Vagina (tissue), 2 donors: Measurements from ENCODE around the gene NID1. TPM values are rescaled to one million over a fixed set of nuclear protein-coding genes. Genes with fewer than 3 reads are reported as not detected.

Experiments
- DNase-seq, 2 donors: peaks; one replicate each; pipeline ENCODE4 v3.0.0-alpha.2; 2017; ENCODE audit errors: extremely low spot score in 2 of 2
- H3K27ac ChIP-seq: fragments of 200-600 bp; sonication (generic); one replicate; pipeline ENCODE4 v1.5.1; 2019
- H3K27me3 ChIP-seq: fragments of 200-600 bp; sonication (generic); one replicate; pipeline ENCODE4 v1.5.1; 2019
- H3K36me3 ChIP-seq, 2 donors: fragments of 200-600 bp; sonication (generic); one replicate each; pipeline ENCODE4 v1.5.1; 2017 to 2019
- H3K4me1 ChIP-seq: fragments of 200-600 bp; sonication (generic); one replicate; pipeline ENCODE4 v1.5.1; 2019
- H3K4me3 ChIP-seq, 2 donors: fragments of 200-600 bp; sonication (generic); 1 replicate in 1 of 2; 2 replicates in 1 of 2; pipeline ENCODE4 v1.5.1; 2016 to 2019
- H3K9me3 ChIP-seq: fragments of 200-600 bp; sonication (generic); one replicate; pipeline ENCODE4 v1.5.1; 2019
- CTCF ChIP-seq, 3 experiments: fragments of 450-650 bp in 2 of 3; fragments of 200-600 bp in 1 of 3; sonication (generic) in 1 of 3; IDR thresholded peaks; one replicate each; pipeline ENCODE4 v1.5.1; 2017 to 2019; ENCODE audit warnings: antibody characterized with exemption in 3 of 3, mild to moderate bottlenecking in 2 of 3, moderate library complexity in 2 of 3
- POLR2A ChIP-seq, 2 donors: fragments of 450-650 bp; IDR thresholded peaks; one replicate each; pipeline ENCODE4 v1.6.1; 2017; ENCODE audit warnings: antibody characterized with exemption in 2 of 2, mild to moderate bottlenecking in 2 of 2, moderate library complexity in 2 of 2
- POLR2AphosphoS5 ChIP-seq, 2 donors: sonication (generic); formaldehyde crosslinking; IDR thresholded peaks; one replicate each; pipeline ENCODE4 v1.9.0; 2017; ENCODE audit warnings: antibody characterized with exemption in 2 of 2, mild to moderate bottlenecking in 2 of 2, low read depth in 1 of 2; ENCODE audit not compliant: insufficient read depth in 1 of 2
- intact Hi-C: fragments of 100-400 bp; cut with DNase I; formaldehyde crosslinking; loops from one replicate; pipeline ENCODE4 v1.15.1; 2023
- total RNA-seq: library from RNA; depleted of rRNA; stranded (reverse); fragments of >200 nt; gene quantifications from one replicate; pipeline ENCODE4 v1.2.3, GENCODE V29; 2016

NID1 gene
- total RNA-seq, 1 donor from 2014 or later: 154 TPM

GRCh38 chr1:236051242-236051791 is 13.6 kb downstream of the NID1 start:
- TF ChIP-seq POLR2AphosphoS5 (IDR thresholded peaks at IDR 0.05; ENCODE audit: insufficient read depth in 1 of 2, low read depth in 1 of 2) (no peak), POLR2A (IDR thresholded peaks at IDR 0.05) (no peak), CTCF (IDR thresholded peaks at IDR 0.05) (no peak)
- H3K27ac ChIP-seq: peak overlapping the region; percentile 55
- no peaks in the 10 kb centered on the region for H3K27me3 ChIP-seq
- no peak for DNase-seq
- peaks cover 24% of the 10 kb centered on the region for H3K4me1 ChIP-seq
- H3K36me3 ChIP-seq: peaks cover 0 to 25% of the 10 kb centered on the region in 2 donors
- H3K9me3 ChIP-seq: no peaks in the 10 kb centered on the region
- intact Hi-C loops: no loop called here
- no peak overlapping the region for H3K4me3 ChIP-seq

GRCh38 chr1:236045771-236046170 is 19.1 kb downstream of the NID1 start:
- Histone ChIP-seq H3K9me3 (no peaks in the 10 kb centered on the region), H3K27me3 (no peaks in the 10 kb centered on the region), H3K4me3 (no peak overlapping the region), H3K4me1 (peaks cover 7% of the 10 kb centered on the region), H3K27ac (no peak overlapping the region), H3K36me3 (peaks cover 2 to 52% of the 10 kb centered on the region in 2 donors)
- TF ChIP-seq POLR2A (IDR thresholded peaks at IDR 0.05) (no peak), POLR2AphosphoS5 (IDR thresholded peaks at IDR 0.05; ENCODE audit: insufficient read depth in 1 of 2, low read depth in 1 of 2) (no peak), CTCF (IDR thresholded peaks at IDR 0.05) (no peak)
- intact Hi-C loops: loop anchor here (10.0 kb wide), 1 partner anchor 71 kb away; no protein-coding TSS in a partner anchor
- DNase-seq: no peak

- Histone ChIP-seq H3K9me3 (no peaks in the 10 kb centered on the region), H3K4me3 (no peak overlapping the region), H3K27me3 (no peaks in the 10 kb centered on the region), H3K27ac (no peak overlapping the region), H3K4me1 (peaks cover 2% of the 10 kb centered on the region), H3K36me3 (peaks cover 2 to 52% of the 10 kb centered on the region in 2 donors)
- intact Hi-C loops: loop anchor here (10.0 kb wide), 1 partner anchor 70 kb away; no protein-coding TSS in a partner anchor
- no peak for DNase-seq
- TF ChIP-seq POLR2AphosphoS5 (IDR thresholded peaks at IDR 0.05; ENCODE audit: insufficient read depth in 1 of 2, low read depth in 1 of 2): no peak
- TF ChIP-seq POLR2A (IDR thresholded peaks at IDR 0.05): no peak
- TF ChIP-seq CTCF (IDR thresholded peaks at IDR 0.05): no peak
Observed at GRCh38 chr1:236044341-236044740, 20.5 kb downstream of the NID1 start.

- TF ChIP-seq CTCF (IDR thresholded peaks at IDR 0.05) (no peak), POLR2A (IDR thresholded peaks at IDR 0.05) (no peak), POLR2AphosphoS5 (IDR thresholded peaks at IDR 0.05; ENCODE audit: insufficient read depth in 1 of 2, low read depth in 1 of 2) (peak in 1 of 2 donors; percentile 61)
- Histone ChIP-seq H3K4me3 (no peak overlapping the region), H3K9me3 (no peaks in the 10 kb centered on the region), H3K4me1 (peaks cover 5% of the 10 kb centered on the region), H3K36me3 (peaks cover 2 to 45% of the 10 kb centered on the region in 2 donors), H3K27ac (peak overlapping the region; percentile 43), H3K27me3 (no peaks in the 10 kb centered on the region)
- intact Hi-C loops: loop anchor here (10.0 kb wide), 1 partner anchor 67 kb away; no protein-coding TSS in a partner anchor
- DNase-seq: no peak
Observed at GRCh38 chr1:236041631-236042618, 23.0 kb downstream of the NID1 start.
